HEK293 (cell line): Measurements from ENCODE around the gene HEBP2.

ENCODE experiments used
- CTCF ChIA-PET: fragments of 350-600 bp; formaldehyde crosslinking; extraction: SDS; loops from one replicate; lab custom pipeline; 2021; ENCODE audit warnings: antibody characterized with exemption; lab: Yijun Ruan, JAX
- POLR2A ChIA-PET: fragments of 300-600 bp; formaldehyde crosslinking; extraction: SDS; loops from one replicate; lab custom pipeline; 2020; ENCODE audit warnings: antibody characterized with exemption, inconsistent platforms; lab: Yijun Ruan, JAX
- H3K27ac ChIP-seq: fragments of 200-500 bp; sonication (Bioruptor generic); 2 replicates; pipeline ENCODE4 v1.5.1; 2014; ENCODE audit warnings: low read depth, low read length, control low read depth, inconsistent platforms; ENCODE audit errors: extremely low read depth
- H3K36me3 ChIP-seq, 2 experiments: fragments of 200-500 bp in 1 of 2; sonication (Bioruptor generic) in 1 of 2; 1 replicate in 1 of 2; 2 replicates in 1 of 2; pipeline ENCODE4 v1.5.1; 2014 to 2017; ENCODE audit warnings: inconsistent platforms in 2 of 2, low read length in 2 of 2; ENCODE audit not compliant: control insufficient read depth in 2 of 2, insufficient read depth in 1 of 2
- H3K4me1 ChIP-seq: fragments of 200-500 bp; sonication (Bioruptor generic); 2 replicates; pipeline ENCODE4 v1.5.1; 2014; ENCODE audit warnings: mild to moderate bottlenecking, low read length, inconsistent platforms; ENCODE audit not compliant: control insufficient read depth, insufficient read depth
- H3K4me3 ChIP-seq: 2 replicates; pipeline ENCODE4 v1.5.1; 2011; ENCODE audit warnings: low read depth, mild to moderate bottlenecking, control low read depth, low read length, moderate library complexity
- H3K9me3 ChIP-seq: fragments of 200-500 bp; sonication (Bioruptor generic); 2 replicates; pipeline ENCODE4 v1.5.1; 2014; ENCODE audit warnings: low read depth, low read length, inconsistent platforms; ENCODE audit not compliant: control insufficient read depth, insufficient read depth
- BCL11A ChIP-seq: fragments of 450-650 bp; formaldehyde crosslinking; IDR thresholded peaks from 2 replicates; pipeline ENCODE4 v1.5.1; 2016; ENCODE audit warnings: low read depth, missing biosample characterization, missing genetic modification characterization
- EGR2 ChIP-seq: fragments of 450-650 bp; formaldehyde crosslinking; IDR thresholded peaks from 2 replicates; pipeline ENCODE4 v1.5.1; 2016; ENCODE audit warnings: low read depth, missing biosample characterization, missing genetic modification characterization
- HOXC10 ChIP-seq: sonication (generic); formaldehyde crosslinking; IDR thresholded peaks from 2 replicates; pipeline ENCODE4 v1.8.1; 2023; ENCODE audit warnings: mild to moderate bottlenecking, missing genetic modification reagents
- MZF1 ChIP-seq: fragments of 450-650 bp; formaldehyde crosslinking; IDR thresholded peaks from 2 replicates; pipeline ENCODE4 v1.5.1; 2017; ENCODE audit warnings: missing biosample characterization, missing genetic modification characterization, borderline replicate concordance
- OSR2 ChIP-seq: fragments of 450-650 bp; formaldehyde crosslinking; IDR thresholded peaks from 2 replicates; pipeline ENCODE4 v1.5.1; 2016; ENCODE audit warnings: missing biosample characterization, missing genetic modification characterization
- REPIN1 ChIP-seq: fragments of 450-650 bp; formaldehyde crosslinking; IDR thresholded peaks from 2 replicates; pipeline ENCODE4 v1.5.1; 2017; ENCODE audit warnings: missing biosample characterization, missing genetic modification characterization, low read depth
- SALL2 ChIP-seq: fragments of 450-650 bp; formaldehyde crosslinking; IDR thresholded peaks from 2 replicates; pipeline ENCODE4 v1.5.0; 2017; ENCODE audit warnings: missing biosample characterization, mild to moderate bottlenecking, missing genetic modification characterization, borderline replicate concordance
- SCRT1 ChIP-seq: fragments of 450-650 bp; formaldehyde crosslinking; IDR thresholded peaks from 2 replicates; pipeline ENCODE4 v1.5.1; 2016; ENCODE audit warnings: missing biosample characterization, missing genetic modification characterization, borderline replicate concordance
- TCF7L2 ChIP-seq: IDR thresholded peaks from 2 replicates; pipeline ENCODE4 v1.6.1; 2011; ENCODE audit warnings: low read depth, mild to moderate bottlenecking, inconsistent platforms, low read length, moderate library complexity, borderline replicate concordance
- ZFHX2 ChIP-seq: fragments of 450-650 bp; formaldehyde crosslinking; conservative IDR thresholded peaks from 2 replicates; pipeline ENCODE4 v1.5.1; 2016; ENCODE audit warnings: missing biosample characterization, missing genetic modification characterization
- ZIC2 ChIP-seq: fragments of 450-650 bp; formaldehyde crosslinking; IDR thresholded peaks from 2 replicates; pipeline ENCODE4 v1.5.1; 2016; ENCODE audit warnings: missing biosample characterization, missing genetic modification characterization
- ZNF132 ChIP-seq: fragments of 450-650 bp; formaldehyde crosslinking; IDR thresholded peaks from 2 replicates; pipeline ENCODE4 v1.5.1; 2017; ENCODE audit warnings: missing biosample characterization, missing genetic modification characterization, borderline replicate concordance
- ZNF169 ChIP-seq: fragments of 450-650 bp; formaldehyde crosslinking; IDR thresholded peaks from 2 replicates; pipeline ENCODE4 v1.5.1; 2016; ENCODE audit warnings: missing biosample characterization, missing genetic modification characterization
- ZNF19 ChIP-seq: fragments of 450-650 bp; formaldehyde crosslinking; IDR thresholded peaks from 2 replicates; pipeline ENCODE4; 2016; ENCODE audit warnings: missing biosample characterization, missing genetic modification characterization, low read depth
- ZNF223 ChIP-seq: fragments of 450-650 bp; formaldehyde crosslinking; IDR thresholded peaks from 2 replicates; pipeline ENCODE4 v1.5.1; 2016; ENCODE audit warnings: missing biosample characterization, missing genetic modification characterization
- ZNF292 ChIP-seq: fragments of 450-650 bp; formaldehyde crosslinking; IDR thresholded peaks from 2 replicates; pipeline ENCODE4 v1.5.1; 2016; ENCODE audit warnings: low read depth, missing biosample characterization, missing genetic modification characterization, borderline replicate concordance
- ZNF324 ChIP-seq: fragments of 450-650 bp; formaldehyde crosslinking; IDR thresholded peaks from 2 replicates; pipeline ENCODE4 v1.5.1; 2016; ENCODE audit warnings: missing biosample characterization, missing genetic modification characterization
- ZNF391 ChIP-seq: fragments of 450-650 bp; formaldehyde crosslinking; IDR thresholded peaks from 2 replicates; pipeline ENCODE4 v1.5.1; 2016; ENCODE audit warnings: low read depth, missing biosample characterization, missing genetic modification characterization, borderline replicate concordance
- ZNF560 ChIP-seq: fragments of 450-650 bp; formaldehyde crosslinking; IDR thresholded peaks from 2 replicates; pipeline ENCODE4 v1.5.1; 2017; ENCODE audit warnings: missing biosample characterization, missing genetic modification characterization, borderline replicate concordance
- ZNF561 ChIP-seq: fragments of 450-650 bp; IDR thresholded peaks from 2 replicates; pipeline ENCODE4 v1.5.1; 2018; ENCODE audit warnings: missing biosample characterization, missing genetic modification characterization, borderline replicate concordance
- ZNF571 ChIP-seq: fragments of 450-650 bp; formaldehyde crosslinking; IDR thresholded peaks from 2 replicates; pipeline ENCODE4 v1.5.0; 2017; ENCODE audit warnings: missing biosample characterization, missing genetic modification characterization
- ZNF596 ChIP-seq: fragments of 450-650 bp; IDR thresholded peaks from 2 replicates; pipeline ENCODE4 v1.5.0; 2018; ENCODE audit warnings: missing biosample characterization, mild to moderate bottlenecking, missing genetic modification characterization, moderate library complexity
- ZNF600 ChIP-seq: fragments of 450-650 bp; formaldehyde crosslinking; IDR thresholded peaks from 2 replicates; pipeline ENCODE4 v1.5.1; 2016; ENCODE audit warnings: missing biosample characterization, missing genetic modification characterization
- ZNF621 ChIP-seq: fragments of 450-650 bp; formaldehyde crosslinking; IDR thresholded peaks from 2 replicates; pipeline ENCODE4 v1.5.1; 2017; ENCODE audit warnings: missing biosample characterization, missing genetic modification characterization
- ZNF623 ChIP-seq: fragments of 450-650 bp; formaldehyde crosslinking; IDR thresholded peaks from 2 replicates; pipeline ENCODE4 v1.5.1; 2016; ENCODE audit warnings: missing biosample characterization, missing genetic modification characterization
- ZNF670 ChIP-seq: fragments of 450-650 bp; formaldehyde crosslinking; IDR thresholded peaks from 2 replicates; pipeline ENCODE4 v1.5.1; 2016; ENCODE audit warnings: missing biosample characterization, missing genetic modification characterization, low read depth
- TF ChIP-seq, protein P1 (sequence below): fragments of 450-650 bp; formaldehyde crosslinking; IDR thresholded peaks from 2 replicates; pipeline ENCODE4 v1.5.1; 2016; ENCODE audit warnings: missing biosample characterization, missing genetic modification characterization

HEBP2 gene

DNA sequence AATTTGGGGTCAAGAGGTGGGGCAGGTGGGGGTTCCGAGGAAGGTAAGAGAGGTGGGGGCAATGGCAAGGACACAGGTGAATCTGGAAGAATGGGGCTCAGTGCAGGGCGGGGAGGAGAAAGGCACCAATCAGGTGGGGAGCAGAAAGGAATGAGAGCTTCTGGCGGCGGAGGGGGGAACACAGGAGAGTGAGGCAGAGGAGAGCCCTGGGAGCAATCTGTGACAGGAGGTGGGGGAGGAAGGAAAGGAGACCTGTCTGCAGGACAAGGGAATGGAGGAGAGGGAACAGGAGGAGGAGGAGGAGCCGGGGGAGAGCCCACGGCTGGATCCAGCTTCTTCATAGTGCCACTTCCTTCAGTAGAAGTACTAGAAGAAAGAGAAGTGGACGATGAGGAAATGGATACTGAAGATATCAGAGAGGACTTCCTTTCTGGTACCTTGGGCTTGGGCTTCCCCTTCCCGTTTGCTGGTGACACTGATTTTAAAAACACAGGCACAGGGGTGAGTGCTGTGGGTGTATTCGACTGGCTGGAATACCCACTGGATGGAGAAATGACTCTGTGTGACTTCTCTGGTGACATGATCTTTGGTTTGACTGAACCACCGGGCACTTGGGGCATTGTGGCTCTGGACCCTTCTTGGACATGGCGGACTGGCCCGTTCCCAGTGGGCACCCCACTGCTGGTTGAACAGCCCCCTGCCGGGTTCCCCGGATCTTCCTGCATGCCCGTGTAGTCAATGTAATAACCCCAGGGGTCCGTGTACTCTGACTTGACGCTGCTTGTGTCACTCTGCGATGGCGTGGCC is 27.4 kb downstream of the HEBP2 start:
- CTCF ChIA-PET: interaction anchor here (0.6 to 7.5 kb wide), 7 partner anchors 13 to 335 kb away, joined by 3 to 125 read pairs (median 4); no protein-coding TSS in a partner anchor

DNA sequence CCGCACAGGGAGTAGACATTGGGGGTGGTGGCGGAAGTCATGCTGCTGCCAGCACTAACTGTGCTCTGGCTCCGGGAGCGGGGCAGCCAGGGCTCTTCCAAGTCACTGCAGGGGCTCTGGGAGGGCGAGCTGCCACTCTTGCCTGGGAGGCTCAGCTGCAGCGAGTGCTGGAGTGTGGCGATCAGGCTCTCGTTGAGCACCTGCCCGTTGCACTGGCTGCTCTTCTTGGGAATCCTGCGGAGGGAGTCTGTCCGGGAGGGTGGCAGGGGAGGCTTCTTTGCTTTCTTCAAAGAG is 28.0 kb downstream of the HEBP2 start:
- ChIA-PET CTCF (interaction anchor here (0.6 to 7.5 kb wide), 4 partner anchors 12 to 77 kb away, joined by 3 to 125 read pairs (median 4); no protein-coding TSS in a partner anchor), POLR2A (no interaction called here)
- Histone ChIP-seq H3K27ac (no peak overlapping the region), H3K4me1 (no peaks in the 10 kb centered on the region), H3K4me3 (no peak overlapping the region), H3K36me3 (peaks cover 0 to 30% of the 10 kb centered on the region in 2 experiments; a peak in 1 of 3 replicates), H3K9me3 (no peaks in the 10 kb centered on the region)
- no peak for TF ChIP-seq ZNF292 (tag by site-specific recombination)
- no peak for TF ChIP-seq ZNF600 (tag by site-specific recombination)
- no peak for TF ChIP-seq ZNF169 (tag by site-specific recombination)
- TF ChIP-seq, protein P1, sequence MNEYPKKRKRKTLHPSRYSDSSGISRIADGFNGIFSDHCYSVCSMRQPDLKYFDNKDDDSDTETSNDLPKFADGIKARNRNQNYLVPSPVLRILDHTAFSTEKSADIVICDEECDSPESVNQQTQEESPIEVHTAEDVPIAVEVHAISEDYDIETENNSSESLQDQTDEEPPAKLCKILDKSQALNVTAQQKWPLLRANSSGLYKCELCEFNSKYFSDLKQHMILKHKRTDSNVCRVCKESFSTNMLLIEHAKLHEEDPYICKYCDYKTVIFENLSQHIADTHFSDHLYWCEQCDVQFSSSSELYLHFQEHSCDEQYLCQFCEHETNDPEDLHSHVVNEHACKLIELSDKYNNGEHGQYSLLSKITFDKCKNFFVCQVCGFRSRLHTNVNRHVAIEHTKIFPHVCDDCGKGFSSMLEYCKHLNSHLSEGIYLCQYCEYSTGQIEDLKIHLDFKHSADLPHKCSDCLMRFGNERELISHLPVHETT (tag by site-specific recombination): no peak
- no peak for TF ChIP-seq MZF1

More for the DNA sequence above, 27.4 kb downstream of the HEBP2 start:
- no peaks in the 10 kb centered on the region for H3K4me1 ChIP-seq
- peaks cover 0 to 33% of the 10 kb centered on the region in 2 experiments; a peak in 1 of 3 replicates for H3K36me3 ChIP-seq
- H3K27ac ChIP-seq: no peak overlapping the region
- no peaks in the 10 kb centered on the region for H3K9me3 ChIP-seq
- POLR2A ChIA-PET: no interaction called here
- H3K4me3 ChIP-seq: no peak overlapping the region
- TF ChIP-seq EGR2 (peak; percentile 45; the same call in 1 of the 2 replicates), ZNF561 (tag by site-specific recombination) (no peak), ZIC2 (tag by site-specific recombination) (no peak), ZFHX2 (0 out of 2 replicates have a peak, but pooled peaks have one; percentile 28), ZNF560 (tag by site-specific recombination) (no peak), ZNF571 (tag by site-specific recombination) (no peak), SALL2 (tag by site-specific recombination) (no peak), ZNF623 (no peak)
- TF ChIP-seq, all 188 proteins: peak for 2

DNA sequence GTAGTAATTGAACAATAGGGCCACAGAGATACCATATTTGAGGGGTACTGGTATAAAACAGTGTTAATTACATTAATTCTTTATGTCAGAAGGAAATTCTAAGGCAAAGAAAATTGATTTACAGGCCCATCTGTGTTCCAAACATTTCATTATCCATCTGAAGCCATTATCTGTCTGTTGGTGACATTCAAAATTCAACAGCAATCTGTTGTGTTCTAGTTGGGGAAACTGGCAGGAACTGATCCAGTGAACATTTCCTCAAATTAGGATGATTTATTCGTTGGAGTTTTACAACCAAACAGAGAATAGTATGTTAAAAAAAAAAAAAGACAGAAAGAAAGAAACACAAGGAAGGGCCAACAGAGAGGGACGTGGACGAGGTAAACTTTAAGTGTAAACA is 30.1 kb downstream of the HEBP2 start:
- H3K4me1 ChIP-seq: no peaks in the 10 kb centered on the region
- TF ChIP-seq ZNF621 (tag by site-specific recombination) (no peak), TCF7L2 (no peak), REPIN1 (tag by site-specific recombination) (no peak), ZNF223 (tag by site-specific recombination) (no peak), BCL11A (tag by site-specific recombination) (no peak), HOXC10 (CRISPR knock-in tag) (no peak), ZNF132 (tag by site-specific recombination) (no peak), ZNF596 (tag by site-specific recombination) (no peak), OSR2 (tag by site-specific recombination) (no peak), ZNF560 (tag by site-specific recombination) (no peak), SCRT1 (no peak), ZFHX2 (no peak), ZNF19 (tag by site-specific recombination) (no peak), ZNF670 (no peak), ZNF324 (tag by site-specific recombination) (no peak), ZNF391 (tag by site-specific recombination) (no peak)
- no peak overlapping the region for H3K4me3 ChIP-seq
- ChIA-PET CTCF (interaction anchor here (0.6 to 1.3 kb wide), 2 partner anchors 83 to 87 kb away, joined by 3 to 5 read pairs; no protein-coding TSS in a partner anchor), POLR2A (no interaction called here)
- H3K27ac ChIP-seq: no peak overlapping the region
- peaks cover 0 to 28% of the 10 kb centered on the region in 2 experiments; a peak in 1 of 3 replicates for H3K36me3 ChIP-seq
- H3K9me3 ChIP-seq: no peaks in the 10 kb centered on the region
